ENCODE measurements around the gene KCNQ1.

The KCNQ1 gene

GRCh38 chr11:2466069-2466801 lies 21.4 kb downstream of the KCNQ1 start:
- no peak overlapping the region for H3K4me3 ChIP-seq (ENCODE audit: low read length)
- no peak for TF ChIP-seq CTCF (IDR thresholded peaks at IDR 0.05; ENCODE audit: insufficient read depth, low read depth, low read length, missing control alignments)
- DNase-seq (ENCODE audit: low read depth) = no peak

GRCh38 chr11:2466869-2467694 lies 22.3 kb downstream of the KCNQ1 start:
- no peak for DNase-seq (ENCODE audit: low read depth)
- no peak overlapping the region for H3K4me3 ChIP-seq (ENCODE audit: low read length)
- no peak for TF ChIP-seq CTCF (IDR thresholded peaks at IDR 0.05; ENCODE audit: insufficient read depth, low read depth, low read length, missing control alignments)

- DNase-seq (ENCODE audit: low read depth) = no peak
- TF ChIP-seq CTCF (IDR thresholded peaks at IDR 0.05; ENCODE audit: insufficient read depth, low read depth, low read length, missing control alignments) = no peak
- no peak overlapping the region for H3K4me3 ChIP-seq (ENCODE audit: low read length)
Measured at GRCh38 chr11:2467695-2468055, 22.9 kb downstream of the KCNQ1 start.

- DNase-seq (ENCODE audit: low read depth) = no peak
- no peak overlapping the region for H3K4me3 ChIP-seq (ENCODE audit: low read length)
- TF ChIP-seq CTCF (IDR thresholded peaks at IDR 0.05; ENCODE audit: insufficient read depth, low read depth, low read length, missing control alignments) = no peak
Measured at GRCh38 chr11:2468363-2469235, 23.8 kb downstream of the KCNQ1 start.

GRCh38 chr11:2470495-2470894 lies 25.7 kb downstream of the KCNQ1 start:
- TF ChIP-seq CTCF (IDR thresholded peaks at IDR 0.05; ENCODE audit: insufficient read depth, low read depth, low read length, missing control alignments) = no peak
- DNase-seq (ENCODE audit: low read depth) = no peak

GRCh38 chr11:2471048-2471803 lies 26.4 kb downstream of the KCNQ1 start:
- no peak overlapping the region for H3K4me3 ChIP-seq (ENCODE audit: low read length)
- no peak for TF ChIP-seq CTCF (IDR thresholded peaks at IDR 0.05; ENCODE audit: insufficient read depth, low read depth, low read length, missing control alignments)
- DNase-seq (ENCODE audit: low read depth) = no peak

More at GRCh38 chr11:2470495-2470894, 25.7 kb downstream of the KCNQ1 start:
- no peak overlapping the region for H3K4me3 ChIP-seq (ENCODE audit: low read length)

All from epithelial cell of esophagus (primary cell).